GDM1 (cell line): ENCODE measurements around the gene CD68.
A peak's percentile ranks its signal among the peaks of the same experiment; 100 is the strongest.

ENCODE experiments used
- DNase-seq: peaks from one replicate; lab custom pipeline; 2025; lab: John Stamatoyannopoulos, UW

The CD68 gene, protein sequence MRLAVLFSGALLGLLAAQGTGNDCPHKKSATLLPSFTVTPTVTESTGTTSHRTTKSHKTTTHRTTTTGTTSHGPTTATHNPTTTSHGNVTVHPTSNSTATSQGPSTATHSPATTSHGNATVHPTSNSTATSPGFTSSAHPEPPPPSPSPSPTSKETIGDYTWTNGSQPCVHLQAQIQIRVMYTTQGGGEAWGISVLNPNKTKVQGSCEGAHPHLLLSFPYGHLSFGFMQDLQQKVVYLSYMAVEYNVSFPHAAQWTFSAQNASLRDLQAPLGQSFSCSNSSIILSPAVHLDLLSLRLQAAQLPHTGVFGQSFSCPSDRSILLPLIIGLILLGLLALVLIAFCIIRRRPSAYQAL

GRCh38 chr17:7579001-7579833 lies at the start of gene CD68:
TSS of gene CD68 (plus strand) at chr17:7579638. CDS start at chr17:7579678, 40 bp downstream.
- peak; percentile 48 for DNase-seq

DNA sequence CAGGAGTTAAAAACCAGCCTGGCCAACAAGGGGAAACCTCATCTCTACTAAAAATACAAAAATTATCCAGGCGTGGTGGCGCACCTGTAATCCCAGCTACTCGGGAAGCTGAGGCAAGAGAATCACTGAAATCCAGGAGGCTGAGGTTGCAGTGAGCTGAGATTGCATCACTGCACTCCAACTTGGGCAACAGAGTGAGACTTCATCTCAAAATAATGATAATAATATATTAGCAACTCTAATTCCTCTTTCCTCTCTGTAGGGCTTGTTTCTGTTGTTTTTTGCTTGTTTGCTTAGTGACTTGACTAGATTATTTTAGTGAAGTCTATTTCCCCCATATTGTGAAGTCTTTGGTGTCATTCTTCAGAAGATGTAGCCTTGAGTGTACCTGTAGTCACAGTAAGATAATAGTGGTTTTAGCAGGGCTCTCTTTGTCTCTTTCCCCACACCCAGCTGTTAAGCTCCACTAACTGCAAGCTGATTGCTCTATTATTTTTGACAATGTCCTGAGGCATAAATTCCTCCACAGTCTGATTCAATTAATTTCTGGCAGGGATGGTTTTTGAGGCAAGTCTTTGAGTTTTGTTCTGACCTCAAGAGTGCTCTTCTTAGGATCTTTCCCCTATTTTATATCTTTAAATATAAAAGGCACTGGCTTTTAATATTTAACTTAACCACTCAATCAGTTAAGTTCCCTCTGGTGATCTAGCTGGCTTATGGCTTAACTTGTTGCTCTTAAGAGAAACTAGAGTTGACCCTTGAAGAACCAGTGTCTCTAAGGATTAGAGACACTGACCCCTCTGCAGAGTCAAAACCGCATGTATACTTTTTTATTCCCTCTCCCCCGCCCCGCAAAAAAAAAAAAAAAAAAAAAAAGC lies 49.2 kb upstream of the CD68 start:
- DNase-seq, result no peak

DNA sequence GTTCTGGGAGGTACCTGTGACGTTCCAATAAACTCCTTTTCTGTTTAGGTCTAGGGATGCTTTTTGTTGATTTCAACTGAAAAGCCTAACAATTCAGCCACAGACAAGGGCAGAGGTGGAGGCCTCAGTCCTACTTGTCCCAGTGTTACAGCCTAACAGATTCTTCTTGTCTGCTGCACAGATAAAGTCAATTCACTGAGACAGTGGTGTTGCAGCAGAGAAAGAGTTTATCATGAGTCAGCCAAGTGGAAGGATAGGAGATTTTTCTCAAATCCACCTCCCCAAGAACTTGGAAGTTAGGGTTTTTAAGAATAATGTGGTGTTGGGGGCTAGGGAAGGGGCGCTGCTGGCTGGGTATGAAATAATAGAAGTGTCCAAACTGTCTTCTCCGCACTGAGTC lies 41.4 kb upstream of the CD68 start:
- no peak for DNase-seq

DNA sequence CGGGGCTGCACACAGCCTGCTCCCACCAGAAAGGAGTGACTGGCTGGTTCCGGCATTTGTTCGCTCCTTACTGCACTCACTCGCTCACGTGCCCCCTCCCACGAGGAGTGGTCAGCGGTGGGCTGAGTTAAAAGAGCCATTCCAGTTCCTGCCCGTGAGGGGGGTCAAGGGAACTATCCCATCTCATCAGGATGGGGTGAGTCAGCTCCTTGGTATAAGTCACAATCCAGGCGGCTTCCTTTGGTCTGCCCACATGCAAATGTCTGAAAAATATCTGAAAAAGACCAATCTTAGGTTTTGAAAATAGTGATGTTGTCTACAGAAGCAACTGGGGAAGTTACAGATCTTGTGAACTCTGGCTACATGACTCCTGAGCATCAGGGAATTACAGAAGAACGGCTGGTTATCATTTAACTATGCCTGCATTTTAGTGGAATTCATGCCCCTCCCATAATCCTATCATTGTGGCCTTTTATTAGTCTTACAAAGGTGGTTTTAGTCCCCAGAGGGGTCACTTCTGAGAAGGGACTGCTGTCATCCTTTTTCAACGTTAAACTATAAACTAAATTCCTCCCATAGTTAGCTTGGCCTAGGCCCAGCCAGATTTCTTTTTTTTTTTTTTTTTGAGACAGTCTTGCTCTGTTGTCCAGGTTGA lies 40.4 kb upstream of the CD68 start:
- no peak for DNase-seq

DNA sequence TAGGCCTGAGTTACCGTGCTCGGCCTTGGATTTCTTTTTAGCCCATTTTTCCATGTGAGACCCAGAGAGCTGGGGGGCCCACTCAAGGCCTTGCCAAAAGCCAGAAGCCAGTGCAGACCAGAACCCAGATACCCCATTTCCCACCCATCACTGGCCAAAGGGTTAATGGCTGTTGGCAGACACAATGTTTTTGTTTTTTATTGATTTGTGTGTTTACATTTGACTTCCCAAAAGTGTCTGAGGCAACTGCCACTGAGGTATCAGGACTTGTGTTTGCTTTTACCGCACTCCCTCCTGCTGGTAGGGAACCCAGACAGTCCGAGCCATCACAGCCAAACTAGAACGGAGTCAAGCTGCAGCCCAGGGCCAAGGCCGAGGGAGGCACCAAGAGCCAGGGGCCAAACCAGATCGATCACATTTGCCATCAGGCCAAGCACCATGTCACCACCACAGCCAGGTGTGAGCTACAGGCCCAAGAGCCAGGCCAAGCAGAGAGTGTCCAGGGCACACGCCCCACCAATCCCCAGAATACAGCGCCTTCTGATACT lies 38.3 kb upstream of the CD68 start:
- no peak for DNase-seq

DNA sequence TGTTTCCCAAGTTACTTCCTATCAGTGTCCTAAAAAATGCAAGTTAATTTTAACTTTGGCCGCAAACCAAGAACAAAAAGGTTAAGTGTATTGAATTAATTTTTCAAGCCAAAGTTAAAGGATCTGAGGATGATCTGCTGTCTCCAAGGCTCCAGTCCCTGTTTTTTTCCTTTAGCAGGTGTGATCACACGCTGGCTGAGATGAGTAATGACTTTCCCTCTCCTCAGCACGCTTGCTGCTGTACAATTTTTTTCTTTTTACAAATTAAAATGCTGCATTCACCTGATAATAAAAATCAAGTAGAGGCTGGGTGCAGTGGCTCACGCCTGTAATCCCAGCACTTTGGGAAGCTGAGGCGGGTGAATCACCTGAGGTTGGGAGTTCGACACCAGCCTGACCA lies 34.5 kb upstream of the CD68 start:
- no peak for DNase-seq

- no peak for DNase-seq
Observed at GRCh38 chr17:7548585-7549400, 30.6 kb upstream of the CD68 start, which contains the start of gene TNFSF12. TSS of gene TNFSF12 (plus strand) at chr17:7549058. CDS start at chr17:7549154, 96 bp downstream.

DNA sequence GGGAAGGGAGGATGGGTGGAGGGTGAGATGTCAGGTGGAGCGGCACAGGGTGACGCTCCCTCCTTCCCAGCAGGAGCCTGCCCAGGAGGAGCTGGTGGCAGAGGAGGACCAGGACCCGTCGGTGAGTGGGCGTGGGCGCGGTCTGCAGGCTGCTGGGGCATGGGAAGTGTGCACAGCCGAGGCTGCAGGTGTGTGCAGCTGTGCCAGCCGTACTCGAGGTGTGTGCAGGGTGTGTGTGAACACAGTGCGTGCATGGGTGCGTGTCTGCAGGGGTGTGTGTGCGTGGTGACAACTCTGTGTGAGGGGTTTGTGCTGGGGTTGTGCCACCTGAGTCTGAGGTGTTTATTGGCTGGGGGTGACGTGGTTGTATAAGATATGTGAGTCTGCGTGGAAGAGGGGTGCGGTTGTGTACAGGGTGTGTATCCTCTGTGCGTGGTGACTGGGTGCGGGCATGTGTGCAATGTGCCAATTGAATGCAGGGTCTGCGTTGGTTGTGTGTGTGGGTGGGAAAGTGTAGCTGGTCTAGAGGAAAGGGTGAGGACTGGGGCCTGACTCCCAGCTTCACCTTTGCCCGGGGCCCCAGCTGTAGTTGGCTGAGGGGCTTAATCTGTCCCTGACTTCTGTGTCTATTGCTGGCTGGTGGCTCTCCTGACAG lies 29.9 kb upstream of the CD68 start:
- no peak for DNase-seq

DNA sequence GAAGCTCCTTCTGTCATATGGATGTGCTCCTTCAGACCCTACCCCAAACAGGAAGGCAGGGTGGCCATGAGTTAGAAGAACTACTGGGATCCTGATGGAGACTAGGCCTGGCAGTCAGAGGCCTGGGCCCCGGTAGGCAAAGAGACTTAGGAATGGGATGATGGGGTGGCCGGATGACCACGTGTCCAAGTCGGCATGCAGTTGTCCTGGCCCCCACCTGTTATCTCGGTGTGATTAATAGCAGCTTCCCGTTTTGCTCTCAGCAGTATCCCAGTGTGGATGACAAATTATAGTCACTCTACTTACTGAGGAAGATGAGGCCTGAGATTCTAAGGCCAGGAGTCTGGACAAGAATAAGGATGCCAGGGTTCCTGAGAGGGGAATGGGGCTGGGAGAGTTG lies 29.1 kb upstream of the CD68 start:
- no peak for DNase-seq

DNA sequence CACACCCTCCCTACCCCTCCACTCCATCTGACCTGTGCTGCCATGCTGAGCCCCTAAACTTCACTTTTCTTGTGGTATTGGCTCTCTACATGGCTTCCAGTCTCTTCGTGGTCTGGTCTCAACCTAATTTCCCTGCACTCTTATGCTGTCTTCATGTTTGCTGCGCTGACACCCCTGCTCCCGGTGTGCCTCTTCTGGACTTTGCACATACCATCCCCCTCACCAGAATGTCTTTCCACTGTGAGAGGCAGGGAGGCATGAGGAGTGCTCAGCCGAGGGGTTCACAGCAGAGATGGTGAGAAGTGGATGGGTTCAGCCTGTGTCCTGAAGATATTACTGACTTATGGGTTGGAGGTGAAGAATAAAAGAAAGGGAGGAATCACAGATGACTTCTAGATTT lies 28.0 kb upstream of the CD68 start:
- no peak for DNase-seq

GRCh38 chr17:7552621-7553051 lies 26.8 kb upstream of the CD68 start:
- DNase-seq, result peak; percentile 80

DNA sequence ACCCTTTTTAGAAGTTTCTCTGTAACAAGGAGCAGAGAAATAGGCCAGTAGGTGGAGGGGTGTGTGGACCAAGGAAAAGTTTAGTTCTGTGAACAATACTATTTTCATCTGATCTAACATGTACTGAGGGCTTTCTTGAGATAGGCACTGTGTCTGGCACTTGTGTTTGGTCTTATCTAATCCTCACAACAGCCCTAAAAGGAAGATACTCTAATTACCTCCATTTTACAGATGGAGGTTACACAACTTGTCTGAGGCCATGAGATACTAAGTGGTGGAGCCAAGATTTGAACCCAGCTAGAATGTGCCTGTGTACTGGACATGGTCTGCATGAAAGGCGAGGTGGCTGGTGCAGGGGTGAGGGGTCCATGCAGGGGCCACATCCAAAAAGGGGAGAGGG lies 26.1 kb upstream of the CD68 start:
- DNase-seq, result no peak

DNA sequence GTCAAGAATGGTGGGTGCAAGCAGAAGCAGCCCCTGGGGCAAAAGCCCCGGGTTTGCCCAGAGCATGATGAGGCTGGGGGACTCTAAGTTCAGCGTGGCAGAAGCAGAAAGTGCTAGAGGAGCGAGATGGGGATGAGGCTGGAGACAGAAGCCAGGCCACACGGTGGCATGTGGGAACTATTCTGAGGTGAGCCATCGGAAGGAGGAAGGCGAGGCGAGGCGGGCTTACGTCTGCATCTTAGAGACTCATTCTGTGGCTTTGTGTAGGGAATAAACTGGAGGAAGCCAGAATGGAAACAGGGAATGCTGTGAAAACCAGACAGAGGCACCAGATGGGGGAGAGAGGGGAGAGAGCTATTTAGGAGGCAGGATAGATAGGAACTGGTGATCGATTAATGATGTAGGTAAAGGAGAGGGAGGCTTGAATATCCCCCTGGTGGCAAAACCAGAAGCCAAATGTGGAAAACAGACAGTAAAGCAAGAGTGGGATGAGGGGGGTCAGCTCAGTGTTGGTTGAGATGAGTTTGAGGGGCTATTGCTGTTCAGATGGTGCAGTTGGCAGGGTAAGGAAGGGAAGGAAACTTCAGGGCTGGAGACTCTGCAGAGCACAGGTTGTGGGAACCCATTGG lies 24.0 kb upstream of the CD68 start:
- no peak for DNase-seq

GRCh38 chr17:7556627-7557026 lies 22.8 kb upstream of the CD68 start:
- no peak for DNase-seq

DNA sequence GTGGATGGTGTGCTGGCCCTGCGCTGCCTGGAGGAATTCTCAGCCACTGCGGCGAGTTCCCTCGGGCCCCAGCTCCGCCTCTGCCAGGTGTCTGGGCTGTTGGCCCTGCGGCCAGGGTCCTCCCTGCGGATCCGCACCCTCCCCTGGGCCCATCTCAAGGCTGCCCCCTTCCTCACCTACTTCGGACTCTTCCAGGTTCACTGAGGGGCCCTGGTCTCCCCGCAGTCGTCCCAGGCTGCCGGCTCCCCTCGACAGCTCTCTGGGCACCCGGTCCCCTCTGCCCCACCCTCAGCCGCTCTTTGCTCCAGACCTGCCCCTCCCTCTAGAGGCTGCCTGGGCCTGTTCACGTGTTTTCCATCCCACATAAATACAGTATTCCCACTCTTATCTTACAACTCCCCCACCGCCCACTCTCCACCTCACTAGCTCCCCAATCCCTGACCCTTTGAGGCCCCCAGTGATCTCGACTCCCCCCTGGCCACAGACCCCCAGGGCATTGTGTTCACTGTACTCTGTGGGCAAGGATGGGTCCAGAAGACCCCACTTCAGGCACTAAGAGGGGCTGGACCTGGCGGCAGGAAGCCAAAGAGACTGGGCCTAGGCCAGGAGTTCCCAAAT lies 22.2 kb upstream of the CD68 start:
- no peak for DNase-seq

- DNase-seq, result peak; percentile 85
Observed at GRCh38 chr17:7557775-7558543, 21.5 kb upstream of the CD68 start.

DNA sequence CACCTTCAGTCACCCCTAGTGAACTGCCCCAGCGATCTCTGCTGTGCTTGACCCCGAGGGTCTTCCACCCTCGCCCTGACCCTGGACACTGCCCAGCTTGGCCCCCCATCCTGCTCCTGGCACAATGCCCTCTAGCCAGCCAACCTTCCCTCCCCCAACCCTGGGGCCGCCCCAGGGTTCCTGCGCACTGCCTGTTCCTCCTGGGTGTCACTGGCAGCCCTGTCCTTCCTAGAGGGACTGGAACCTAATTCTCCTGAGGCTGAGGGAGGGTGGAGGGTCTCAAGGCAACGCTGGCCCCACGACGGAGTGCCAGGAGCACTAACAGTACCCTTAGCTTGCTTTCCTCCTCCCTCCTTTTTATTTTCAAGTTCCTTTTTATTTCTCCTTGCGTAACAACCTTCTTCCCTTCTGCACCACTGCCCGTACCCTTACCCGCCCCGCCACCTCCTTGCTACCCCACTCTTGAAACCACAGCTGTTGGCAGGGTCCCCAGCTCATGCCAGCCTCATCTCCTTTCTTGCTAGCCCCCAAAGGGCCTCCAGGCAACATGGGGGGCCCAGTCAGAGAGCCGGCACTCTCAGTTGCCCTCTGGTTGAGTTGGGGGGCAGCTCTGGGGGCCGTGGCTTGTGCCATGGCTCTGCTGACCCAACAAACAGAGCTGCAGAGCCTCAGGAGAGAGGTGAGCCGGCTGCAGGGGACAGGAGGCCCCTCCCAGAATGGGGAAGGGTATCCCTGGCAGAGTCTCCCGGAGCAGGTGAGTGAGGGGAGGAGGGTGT lies 20.7 kb upstream of the CD68 start, which contains the start of gene TNFSF13:
TNFSF13 (plus strand) TSS at position 207 of the 776 bp plus-strand sequence; CDS start at position 497, 290 bp downstream.
- peak; percentile 33 for DNase-seq
